Inflammatory macrophage treated with lipopolysaccharide for 4 hours (primary cell): ENCODE results near the gene VEZF1.

Experiments used
- DNase-seq: peaks from one replicate; pipeline ENCODE4 v3.0.0-alpha.2; 2020

Gene VEZF1

GRCh38 chr17:57999010-57999495 is 11.0 kb upstream of the VEZF1 start:
- DNase-seq, result no peak

DNA sequence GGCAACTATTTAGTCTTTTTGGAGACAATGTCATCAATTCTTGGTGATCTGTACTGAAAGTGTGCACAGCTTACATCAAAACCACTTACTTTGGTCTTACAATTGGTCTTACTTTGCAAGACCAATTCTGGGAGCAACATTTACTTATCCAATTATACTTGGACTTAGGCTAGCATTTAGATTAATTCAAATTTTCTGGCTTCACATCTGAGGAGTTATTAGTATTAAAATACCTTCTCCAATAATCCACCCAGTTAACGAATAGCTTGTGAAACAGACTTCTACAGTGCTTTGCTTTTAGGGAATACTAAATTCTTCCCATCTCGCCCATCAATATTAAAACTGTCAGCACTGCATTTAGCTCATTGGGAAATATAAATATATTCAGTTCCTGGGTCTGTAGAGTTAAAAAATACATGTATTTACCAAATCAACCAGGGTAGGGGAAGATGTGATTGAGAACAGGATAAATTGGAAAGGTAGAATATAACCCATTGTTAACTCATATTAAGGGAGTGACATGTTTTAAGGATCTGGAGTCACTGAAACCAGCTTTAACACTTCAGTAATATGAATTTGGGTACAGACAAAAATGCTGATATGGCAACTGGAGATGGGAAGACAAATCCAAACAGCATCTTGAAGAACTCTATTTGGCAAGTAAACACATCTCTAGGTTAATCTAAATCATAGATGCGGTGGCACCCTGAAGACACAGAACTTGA is 9.2 kb upstream of the VEZF1 start:
- no peak for DNase-seq

- DNase-seq, result peak; percentile 67
Measured at GRCh38 chr17:57995076-57995956, 7.3 kb upstream of the VEZF1 start.

DNA sequence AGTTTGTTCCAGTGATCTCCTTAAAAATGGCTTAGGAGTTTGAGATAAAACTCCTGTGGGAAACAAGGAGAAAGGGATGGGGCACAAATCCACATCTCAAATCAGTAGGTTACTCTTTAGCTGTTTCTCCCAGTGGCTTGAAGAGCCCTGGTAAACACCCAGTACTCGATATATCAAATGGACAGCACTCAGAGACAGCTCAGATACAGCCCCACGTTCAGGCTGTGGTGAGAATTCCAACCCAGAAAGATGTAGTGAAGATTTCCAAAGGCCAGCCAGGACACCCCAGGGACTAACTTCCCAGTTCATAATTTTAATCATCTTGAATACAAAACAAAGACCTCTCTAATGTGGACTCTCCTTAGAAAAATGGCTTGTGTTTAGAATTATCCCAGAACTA is 6.4 kb upstream of the VEZF1 start:
- no peak for DNase-seq

- DNase-seq, result peak; percentile 48
Measured at GRCh38 chr17:57993471-57994365, 5.7 kb upstream of the VEZF1 start.

GRCh38 chr17:57991537-57991936 is 3.5 kb upstream of the VEZF1 start:
- no peak for DNase-seq

DNA sequence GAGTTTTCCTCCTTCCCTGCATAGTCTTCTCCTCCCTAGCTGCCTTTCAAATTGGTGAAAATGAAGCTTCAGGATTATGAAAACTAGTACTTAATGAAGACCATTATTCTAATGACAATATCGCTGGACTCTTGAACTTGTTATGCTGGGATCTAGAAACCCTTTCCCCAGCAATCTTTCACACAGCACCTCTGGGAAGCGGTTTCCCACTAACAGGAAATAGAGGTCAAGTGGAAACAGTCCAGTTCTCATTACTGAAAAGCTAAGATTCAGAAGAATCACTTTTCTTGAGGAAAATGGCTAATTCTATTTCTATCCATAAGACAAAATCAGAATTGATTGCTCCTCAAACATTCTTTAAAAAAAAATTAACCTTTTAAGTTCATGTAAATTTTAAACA is 2.0 kb upstream of the VEZF1 start:
- DNase-seq, result no peak

DNA sequence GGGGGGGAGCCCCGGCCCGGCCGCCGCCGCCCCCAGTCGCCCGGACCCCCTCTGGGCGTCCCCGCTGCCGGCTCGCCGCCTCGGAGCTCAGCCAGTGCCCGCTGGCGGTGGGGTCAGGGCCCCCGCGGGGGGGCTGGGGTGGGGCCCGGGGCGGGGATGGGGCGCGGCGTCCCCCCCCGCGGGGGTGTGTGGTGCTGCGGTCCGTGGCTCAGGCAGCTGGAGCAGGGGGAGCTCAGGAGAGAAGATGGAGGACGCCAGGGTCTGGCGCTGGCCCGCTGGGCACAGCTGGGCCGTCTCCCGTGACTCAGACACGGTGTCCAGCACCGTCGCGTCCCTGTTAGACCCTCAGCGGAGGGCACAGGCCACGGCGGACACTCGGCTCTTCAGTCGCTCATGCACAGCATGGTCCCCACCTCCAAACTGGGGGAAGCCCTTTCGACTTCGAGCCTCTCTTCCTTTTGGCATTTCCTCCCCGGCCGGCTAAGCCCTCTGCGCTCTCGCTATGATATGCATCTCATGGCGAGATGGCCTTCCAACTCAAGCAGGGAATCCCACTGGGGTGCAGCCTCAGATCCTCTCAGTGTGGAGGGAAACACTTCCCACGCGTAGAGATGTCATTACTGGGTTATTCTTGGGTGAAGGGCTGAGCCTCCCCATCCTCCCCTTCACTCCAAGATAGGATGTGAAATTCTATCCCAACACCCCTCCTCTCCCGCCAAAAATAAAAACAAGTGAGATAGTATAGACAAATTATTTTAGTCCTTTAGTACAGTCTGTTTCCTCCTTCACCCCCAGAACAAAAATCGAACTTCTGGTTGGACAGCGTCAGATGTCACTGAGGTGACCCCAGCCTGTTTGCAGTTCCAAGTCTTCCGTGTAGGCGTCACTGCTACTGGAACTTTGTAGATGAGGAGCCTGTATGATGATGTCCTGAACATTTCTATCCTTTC is 522 bp upstream of the VEZF1 start:
- peak; percentile 58 for DNase-seq

DNA sequence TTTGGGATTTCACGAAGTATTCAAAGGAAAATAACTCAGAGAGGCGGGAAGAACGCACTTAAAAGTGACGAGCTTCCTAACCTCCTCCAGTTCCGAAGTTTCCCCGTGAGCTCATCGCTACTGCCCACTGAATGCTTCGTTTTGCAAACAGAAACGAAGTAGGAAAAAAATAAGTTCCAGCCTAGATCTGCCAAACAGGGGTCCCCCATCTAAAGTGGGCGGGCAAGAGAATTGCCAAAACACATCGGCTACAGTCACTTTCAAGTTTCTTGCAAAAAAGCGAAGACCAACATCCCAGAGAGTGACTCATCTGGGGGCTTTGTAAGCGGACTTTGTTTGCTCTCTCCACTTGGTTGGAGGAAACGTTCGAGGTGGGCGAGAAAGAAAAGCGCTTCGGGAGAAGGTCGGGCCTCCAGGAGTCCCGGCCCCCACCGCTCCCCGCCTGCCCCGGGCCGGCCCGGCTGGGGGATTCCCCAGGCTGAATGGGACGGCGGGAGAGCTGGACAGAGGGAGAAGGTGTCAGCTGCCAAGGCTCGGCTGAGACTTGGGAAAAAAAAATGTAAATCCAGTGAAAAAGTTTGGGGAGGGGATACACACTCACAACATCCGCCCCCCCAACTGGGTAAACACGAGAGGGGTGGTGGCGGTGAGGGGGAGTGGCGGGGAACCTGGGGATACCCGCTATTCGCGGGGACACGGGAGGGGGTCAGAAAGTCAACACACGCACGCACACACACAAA is 1.0 kb downstream of the VEZF1 start:
- peak; percentile 86 for DNase-seq

DNA sequence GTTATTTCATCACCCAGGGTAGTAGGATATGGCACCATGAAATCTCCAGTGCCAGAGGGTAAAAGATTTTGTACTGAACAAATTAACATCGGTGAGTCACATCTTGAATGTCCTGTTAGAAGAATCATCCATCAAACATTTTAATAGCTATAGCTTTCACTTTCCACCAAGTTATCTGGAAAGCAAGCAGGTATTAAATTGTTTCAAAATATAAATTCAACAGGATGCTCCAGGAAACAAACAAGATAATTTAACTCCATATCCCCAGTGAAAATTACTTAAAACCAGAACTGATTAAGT is 2.4 kb downstream of the VEZF1 start:
- DNase-seq, result peak; percentile 57

GRCh38 chr17:57984936-57985674 is 2.9 kb downstream of the VEZF1 start:
- no peak for DNase-seq

GRCh38 chr17:57984261-57984890 is 3.7 kb downstream of the VEZF1 start:
- no peak for DNase-seq

DNA sequence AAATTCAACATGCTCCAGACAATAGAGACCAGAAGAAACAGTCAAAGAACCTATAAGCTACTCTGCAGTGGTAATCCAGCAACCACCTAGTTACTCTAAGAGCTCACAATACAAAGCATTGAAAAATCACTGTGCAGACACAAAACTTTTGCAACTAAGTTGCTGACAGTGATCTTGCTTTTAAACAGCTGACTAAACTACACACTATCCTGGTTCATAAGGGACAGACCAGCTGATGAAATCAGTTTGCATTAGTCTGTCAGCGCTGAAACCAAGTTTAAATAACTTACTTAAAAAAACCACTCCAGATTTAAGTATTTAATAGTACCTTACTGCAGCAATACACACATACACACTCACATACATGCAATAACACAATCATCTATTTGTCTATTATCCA is 4.6 kb downstream of the VEZF1 start:
- DNase-seq, result peak; percentile 6

GRCh38 chr17:57982452-57983170 is 5.4 kb downstream of the VEZF1 start:
- no peak for DNase-seq

- DNase-seq, result no peak
Measured at GRCh38 chr17:57980522-57980921, 7.5 kb downstream of the VEZF1 start.

DNA sequence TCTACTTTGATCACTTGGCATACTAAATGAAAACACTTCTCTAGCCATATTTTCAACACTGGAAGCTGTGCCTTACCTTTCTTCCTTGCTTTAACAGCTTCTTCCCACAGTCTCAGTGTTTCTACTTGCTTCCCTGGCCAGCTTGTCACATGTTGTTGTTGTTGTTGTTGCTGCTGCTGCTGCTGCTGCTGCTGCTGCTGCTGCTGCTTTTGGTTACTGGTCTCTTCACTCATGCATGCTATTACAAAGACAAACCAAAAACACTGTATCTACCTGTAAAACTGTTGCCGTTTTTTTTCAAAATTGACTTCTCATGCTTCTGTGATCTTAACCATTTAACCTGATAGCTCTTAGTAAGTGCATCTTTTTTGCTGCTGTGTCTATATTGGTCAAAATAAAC is 9.0 kb downstream of the VEZF1 start:
- DNase-seq, result no peak

- DNase-seq, result no peak
Measured at GRCh38 chr17:57976594-57976993, 11.5 kb downstream of the VEZF1 start.

- no peak for DNase-seq
Measured at GRCh38 chr17:57975044-57975443, 13.0 kb downstream of the VEZF1 start.
